ENCODE data around the gene VPS41. TPM values are rescaled to one million over a fixed set of nuclear protein-coding genes. Genes with fewer than 3 reads are reported as not detected.

VPS41 gene
- total and polyA plus RNA-seq, 10 of the 15 experiments (the other 5 are each of a cell fraction or from before 2014, with no cell fraction given): 15.3 to 63.2 (median 47.0) TPM

- TF ChIP-seq RELB (IDR thresholded peaks at IDR 0.05; ENCODE audit: low read depth) (no peak), TCF12 (IDR thresholded peaks at IDR 0.05; ENCODE audit: low read depth, low read length) (no peak), SRF (IDR thresholded peaks at IDR 0.05; ENCODE audit: low read depth in 2 of 2, low read length in 2 of 2) (no peak), ZNF622 (IDR thresholded peaks at IDR 0.05) (no peak), CHD1 (IDR thresholded peaks at IDR 0.05; ENCODE audit: low read depth, low read length) (no peak), NR2C2 (IDR thresholded peaks at IDR 0.05; ENCODE audit: borderline replicate concordance, control insufficient read depth, insufficient read length, low read depth) (no peak), BRCA1 (IDR thresholded peaks at IDR 0.05; ENCODE audit: low read depth, low read length) (no peak)
Measured at GRCh38 chr7:38746438-38746837, 162.6 kb downstream of the VPS41 start (continued).

- TF ChIP-seq FOS (IDR thresholded peaks at IDR 0.05; ENCODE audit: borderline replicate concordance, extremely low read depth, insufficient read length) (no peak), KLF5 (IDR thresholded peaks at IDR 0.05; ENCODE audit: partially characterized antibody) (no peak), E4F1 (IDR thresholded peaks at IDR 0.05; ENCODE audit: borderline replicate concordance, partially characterized antibody) (no peak), FOXK2 (IDR thresholded peaks at IDR 0.05) (no peak), BRCA1 (IDR thresholded peaks at IDR 0.05; ENCODE audit: low read depth, low read length) (no peak), CREB1 (IDR thresholded peaks at IDR 0.05; ENCODE audit: low read depth) (no peak), BMI1 (IDR thresholded peaks at IDR 0.05; ENCODE audit: borderline replicate concordance) (no peak), SMARCA5 (IDR thresholded peaks at IDR 0.05) (no peak), TCF7 (IDR thresholded peaks at IDR 0.05; ENCODE audit: borderline replicate concordance) (no peak)
- Histone ChIP-seq H3K4me1 (ENCODE audit: control insufficient read depth, insufficient read depth, low read length) (no peaks in the 10 kb centered on the region), H3K9ac (ENCODE audit: control insufficient read depth, insufficient read depth, low read length) (no peak overlapping the region), H4K20me1 (ENCODE audit: control insufficient read depth, insufficient read depth) (no peaks in the 10 kb centered on the region), H3K27me3 (replicated peaks in 1 of 2; ENCODE audit: control insufficient read depth in 2 of 2, insufficient read depth in 2 of 2, low read length in 1 of 2) (no peaks in the 10 kb centered on the region), H3K79me2 (ENCODE audit: control insufficient read depth, insufficient read depth, low read length) (no peaks in the 10 kb centered on the region), H3K9me3 (replicated peaks; ENCODE audit: control insufficient read depth, insufficient read depth, low read length) (no peaks in the 10 kb centered on the region), H3K4me2 (ENCODE audit: control insufficient read depth, insufficient read depth) (no peak overlapping the region), H3K27ac (ENCODE audit: control insufficient read depth, insufficient read depth) (no peak overlapping the region), H2AFZ (ENCODE audit: control insufficient read depth, low read depth, low read length) (no peak overlapping the region), H3K4me3 (no peak overlapping the region), H3K36me3 (ENCODE audit: control insufficient read depth in 2 of 2, insufficient read depth in 2 of 2, low read length in 1 of 2) (peaks cover 3 to 9% of the 10 kb centered on the region in 2 experiments; a peak in 3 of 4 replicates)
- BruUV-seq (replicated peaks): no TSS peak
- in situ Hi-C loops (cut with MboI): no loop called here
- DNase-seq (ENCODE audit: low read depth, low spot score) (no peak), FAIRE-seq (no peak), ATAC-seq (no peak)
- ChIA-PET POLR2A (no interaction called here), CTCF (interaction anchor here (1.7 kb wide), 1 partner anchor 376 kb away, joined by 4 read pairs; no protein-coding TSS in a partner anchor), RAD21 (ENCODE audit: unreplicated experiment) (no interaction called here), SMC1A (ENCODE audit: uncharacterized antibody, unreplicated experiment) (interaction anchor here (1.7 kb wide), 1 partner anchor 158 kb away, joined by 4 read pairs; no protein-coding TSS in a partner anchor)
- intact Hi-C loops (cut with micrococcal nuclease; ENCODE audit: unreplicated experiment): no loop called here
- WGBS (ENCODE audit: insufficient coverage, insufficient replicate concordance, low lambda C conversion rate, missing lambda C conversion rate): 80% methylated on average over 3 of the region's 3 CpGs
Measured at GRCh38 chr7:38744746-38745145, 164.2 kb downstream of the VPS41 start.
